Cardiac fibroblast (primary cell): ENCODE results near the gene ABCC12.
A peak's percentile ranks its signal among the peaks of the same experiment; 100 is the strongest.

Source experiments
- DNase-seq, 2 donors: peaks; one replicate each; pipeline versions ENCODE4 v3.0.0 to v3.0.0-alpha.2; 2010; ENCODE audit warnings: low read depth in 2 of 2
- H3K4me3 ChIP-seq, 2 donors: replicated peaks in 1 of 2; 1 replicate in 1 of 2; 2 replicates in 1 of 2; pipeline ENCODE4 v1.5.1; 2011; ENCODE audit warnings: low read depth in 2 of 2, low read length in 2 of 2, mild to moderate bottlenecking in 2 of 2, moderate library complexity in 1 of 2
- CTCF ChIP-seq: IDR thresholded peaks from one replicate; pipeline ENCODE4 v1.5.1; 2011; ENCODE audit warnings: low read depth, mild to moderate bottlenecking, low read length, inconsistent platforms

ABCC12 gene

GRCh38 chr16:48140821-48141220, 15.0 kb downstream of the ABCC12 start:
- DNase-seq: no peak
- no peak for TF ChIP-seq CTCF
- H3K4me3 ChIP-seq: no peak overlapping the region

GRCh38 chr16:48139517-48139916, 16.3 kb downstream of the ABCC12 start:
- DNase-seq: no peak
- TF ChIP-seq CTCF: no peak
- no peak overlapping the region for H3K4me3 ChIP-seq

- no peak for DNase-seq
Observed at GRCh38 chr16:48138543-48138942, 17.2 kb downstream of the ABCC12 start.

GRCh38 chr16:48137822-48138221, 18.0 kb downstream of the ABCC12 start:
- H3K4me3 ChIP-seq: no peak overlapping the region
- no peak for TF ChIP-seq CTCF
- no peak for DNase-seq

More at GRCh38 chr16:48138543-48138942, 17.2 kb downstream of the ABCC12 start:
- H3K4me3 ChIP-seq: no peak overlapping the region
- TF ChIP-seq CTCF: no peak

- peak in 1 of 2 donors; percentile 64 for DNase-seq
- TF ChIP-seq CTCF: no peak
- no peak overlapping the region for H3K4me3 ChIP-seq
Observed at GRCh38 chr16:48136547-48137360, 19.0 kb downstream of the ABCC12 start.

- H3K4me3 ChIP-seq: no peak overlapping the region
- DNase-seq: no peak
- TF ChIP-seq CTCF: no peak
Observed at GRCh38 chr16:48133455-48134211, 22.2 kb downstream of the ABCC12 start.
